ENCODE measurements around the gene CELSR3. TPM values are rescaled to one million over a fixed set of nuclear protein-coding genes. Genes with fewer than 3 reads are reported as not detected.

Gene CELSR3
- total RNA-seq, 1 experiment from 2014 or later: 7.7 TPM

DNA sequence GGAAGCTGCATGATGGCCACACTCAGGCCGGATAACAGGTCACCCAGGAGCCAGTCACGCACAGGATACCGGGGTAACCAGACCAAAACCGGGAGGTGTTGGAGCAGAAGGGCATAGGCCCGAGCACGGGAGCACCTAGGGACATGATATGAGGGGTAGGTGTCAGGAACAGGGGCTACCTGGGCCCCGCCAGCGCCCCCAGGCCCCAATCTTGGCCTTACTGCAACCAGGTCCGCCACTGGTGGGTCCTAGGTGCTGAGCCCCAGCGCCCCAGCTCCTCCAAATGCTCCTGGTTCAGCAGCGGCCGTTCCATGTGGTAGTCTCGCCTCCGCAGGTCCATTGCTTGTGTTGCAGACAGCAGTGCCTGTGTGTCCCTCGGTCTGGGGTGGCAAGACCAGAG is 29.4 kb downstream of the CELSR3 start:
- in situ Hi-C loops (cut with HindIII; ENCODE audit: low pct_unique_long_range_greater_than_20kb, low sequenced_read_pairs) (no loop called here), intact Hi-C loops (cut with micrococcal nuclease; ENCODE audit: unreplicated experiment) (no loop called here)
- DNase-seq (ENCODE audit: low read depth, low spot score) (no peak), ATAC-seq (no peak)
- no peak overlapping the region for H3K27ac ChIP-seq (ENCODE audit: low read length)
- H3K36me3 ChIP-seq (ENCODE audit: control insufficient read depth, insufficient read depth, low read length): peaks cover 2% of the 10 kb centered on the region
- H3K27me3 ChIP-seq (ENCODE audit: control insufficient read depth, insufficient read depth, low read length): no peaks in the 10 kb centered on the region
- no TSS peak for BruUV-seq (replicated peaks)
- H3K4me1 ChIP-seq (ENCODE audit: control insufficient read depth, insufficient read depth, low read length): peaks cover 18% of the 10 kb centered on the region
- TF ChIP-seq, protein P1, sequence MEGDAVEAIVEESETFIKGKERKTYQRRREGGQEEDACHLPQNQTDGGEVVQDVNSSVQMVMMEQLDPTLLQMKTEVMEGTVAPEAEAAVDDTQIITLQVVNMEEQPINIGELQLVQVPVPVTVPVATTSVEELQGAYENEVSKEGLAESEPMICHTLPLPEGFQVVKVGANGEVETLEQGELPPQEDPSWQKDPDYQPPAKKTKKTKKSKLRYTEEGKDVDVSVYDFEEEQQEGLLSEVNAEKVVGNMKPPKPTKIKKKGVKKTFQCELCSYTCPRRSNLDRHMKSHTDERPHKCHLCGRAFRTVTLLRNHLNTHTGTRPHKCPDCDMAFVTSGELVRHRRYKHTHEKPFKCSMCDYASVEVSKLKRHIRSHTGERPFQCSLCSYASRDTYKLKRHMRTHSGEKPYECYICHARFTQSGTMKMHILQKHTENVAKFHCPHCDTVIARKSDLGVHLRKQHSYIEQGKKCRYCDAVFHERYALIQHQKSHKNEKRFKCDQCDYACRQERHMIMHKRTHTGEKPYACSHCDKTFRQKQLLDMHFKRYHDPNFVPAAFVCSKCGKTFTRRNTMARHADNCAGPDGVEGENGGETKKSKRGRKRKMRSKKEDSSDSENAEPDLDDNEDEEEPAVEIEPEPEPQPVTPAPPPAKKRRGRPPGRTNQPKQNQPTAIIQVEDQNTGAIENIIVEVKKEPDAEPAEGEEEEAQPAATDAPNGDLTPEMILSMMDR (IDR thresholded peaks at IDR 0.05): no peak
- POLR2A ChIA-PET: no interaction called here
- H3K9me3 ChIP-seq (ENCODE audit: control insufficient read depth, insufficient read depth, low read depth, low read length): no peaks in the 10 kb centered on the region
- no peak overlapping the region for H3K4me3 ChIP-seq (ENCODE audit: low read depth in 2 of 2, low read length in 2 of 2)
- CTCF ChIA-PET: no interaction called here

DNA sequence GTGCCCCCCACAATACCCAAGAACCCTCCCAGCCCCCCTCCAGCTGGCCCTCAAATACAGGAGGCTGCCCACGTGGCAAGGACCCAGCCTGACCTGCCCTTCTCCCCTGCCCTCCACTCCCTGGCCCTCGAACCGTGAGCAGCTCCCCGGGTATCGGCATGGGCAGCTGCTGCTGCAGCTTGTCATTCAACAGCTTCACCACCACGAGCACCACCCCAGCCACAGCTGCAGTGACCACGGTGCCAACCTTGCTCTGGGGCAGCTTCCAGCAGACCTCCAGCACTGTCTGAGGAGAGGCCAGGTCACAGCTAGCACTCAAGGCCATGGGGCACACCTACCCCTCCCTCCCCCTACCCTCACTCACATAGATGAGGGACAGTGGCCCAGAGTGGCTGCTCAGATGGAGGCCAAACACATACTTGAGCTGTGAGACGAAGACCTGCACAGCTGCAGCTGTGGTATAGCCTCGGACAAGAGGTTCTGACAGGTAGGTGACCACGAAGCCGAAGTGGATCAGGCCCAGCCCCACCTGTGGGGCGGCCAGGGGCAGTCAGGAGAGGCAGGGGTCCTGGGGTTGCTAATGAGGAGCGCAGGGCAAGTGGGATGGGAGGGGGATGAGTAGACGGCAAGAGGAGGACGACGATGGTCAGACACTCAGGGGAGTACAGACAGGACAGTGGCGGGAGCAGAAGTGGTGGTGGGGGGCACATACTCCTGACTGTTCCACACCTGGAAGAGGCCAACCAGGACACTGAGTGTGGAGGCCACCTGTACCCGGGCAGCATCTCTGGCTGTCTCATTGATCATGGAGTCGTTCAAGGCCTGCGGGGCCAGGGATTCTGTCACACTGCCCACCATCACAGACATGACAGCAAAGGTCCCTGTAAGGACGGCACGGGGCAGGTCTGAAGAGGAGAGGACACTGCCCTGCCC is 30.9 kb downstream of the CELSR3 start:
- DNase-seq (ENCODE audit: low read depth, low spot score): no peak
- POLR2A ChIA-PET: no interaction called here
- intact Hi-C loops (cut with micrococcal nuclease; ENCODE audit: unreplicated experiment): no loop called here

More for the DNA sequence above, 30.9 kb downstream of the CELSR3 start:
- Histone ChIP-seq H3K4me3 (ENCODE audit: low read depth in 2 of 2, low read length in 2 of 2) (no peak overlapping the region), H3K36me3 (ENCODE audit: control insufficient read depth, insufficient read depth, low read length) (peaks cover 2% of the 10 kb centered on the region), H3K4me1 (ENCODE audit: control insufficient read depth, insufficient read depth, low read length) (peaks cover 12% of the 10 kb centered on the region), H3K27me3 (ENCODE audit: control insufficient read depth, insufficient read depth, low read length) (no peaks in the 10 kb centered on the region), H3K9me3 (ENCODE audit: control insufficient read depth, insufficient read depth, low read depth, low read length) (no peaks in the 10 kb centered on the region), H3K27ac (ENCODE audit: low read length) (no peak overlapping the region)
- CTCF ChIA-PET: no interaction called here
- ATAC-seq: no peak
- TF ChIP-seq, protein P1 (IDR thresholded peaks at IDR 0.05): no peak
- TF ChIP-seq, protein P2, sequence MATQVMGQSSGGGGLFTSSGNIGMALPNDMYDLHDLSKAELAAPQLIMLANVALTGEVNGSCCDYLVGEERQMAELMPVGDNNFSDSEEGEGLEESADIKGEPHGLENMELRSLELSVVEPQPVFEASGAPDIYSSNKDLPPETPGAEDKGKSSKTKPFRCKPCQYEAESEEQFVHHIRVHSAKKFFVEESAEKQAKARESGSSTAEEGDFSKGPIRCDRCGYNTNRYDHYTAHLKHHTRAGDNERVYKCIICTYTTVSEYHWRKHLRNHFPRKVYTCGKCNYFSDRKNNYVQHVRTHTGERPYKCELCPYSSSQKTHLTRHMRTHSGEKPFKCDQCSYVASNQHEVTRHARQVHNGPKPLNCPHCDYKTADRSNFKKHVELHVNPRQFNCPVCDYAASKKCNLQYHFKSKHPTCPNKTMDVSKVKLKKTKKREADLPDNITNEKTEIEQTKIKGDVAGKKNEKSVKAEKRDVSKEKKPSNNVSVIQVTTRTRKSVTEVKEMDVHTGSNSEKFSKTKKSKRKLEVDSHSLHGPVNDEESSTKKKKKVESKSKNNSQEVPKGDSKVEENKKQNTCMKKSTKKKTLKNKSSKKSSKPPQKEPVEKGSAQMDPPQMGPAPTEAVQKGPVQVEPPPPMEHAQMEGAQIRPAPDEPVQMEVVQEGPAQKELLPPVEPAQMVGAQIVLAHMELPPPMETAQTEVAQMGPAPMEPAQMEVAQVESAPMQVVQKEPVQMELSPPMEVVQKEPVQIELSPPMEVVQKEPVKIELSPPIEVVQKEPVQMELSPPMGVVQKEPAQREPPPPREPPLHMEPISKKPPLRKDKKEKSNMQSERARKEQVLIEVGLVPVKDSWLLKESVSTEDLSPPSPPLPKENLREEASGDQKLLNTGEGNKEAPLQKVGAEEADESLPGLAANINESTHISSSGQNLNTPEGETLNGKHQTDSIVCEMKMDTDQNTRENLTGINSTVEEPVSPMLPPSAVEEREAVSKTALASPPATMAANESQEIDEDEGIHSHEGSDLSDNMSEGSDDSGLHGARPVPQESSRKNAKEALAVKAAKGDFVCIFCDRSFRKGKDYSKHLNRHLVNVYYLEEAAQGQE (IDR thresholded peaks at IDR 0.05; ENCODE audit: insufficient read depth in 1 of 2, low read depth in 2 of 2, low read length in 1 of 2): no peak
- TF ChIP-seq SIN3A (IDR thresholded peaks at IDR 0.05; ENCODE audit: borderline replicate concordance, insufficient read depth, low read depth, low read length) (no peak), POLR2AphosphoS5 (IDR thresholded peaks at IDR 0.05; ENCODE audit: low read depth, low read length) (no peak), TCF7L2 (IDR thresholded peaks at IDR 0.05; ENCODE audit: low read depth, low read length) (no peak)
- in situ Hi-C loops (cut with HindIII; ENCODE audit: low pct_unique_long_range_greater_than_20kb, low sequenced_read_pairs): no loop called here
- BruUV-seq (replicated peaks): no TSS peak
